GM23338 (cell line): ENCODE results near the gene RBM34. TPM values are rescaled to one million over a fixed set of nuclear protein-coding genes. Genes with fewer than 3 reads are reported as not detected.

Experiments used
- ATAC-seq: fragments of 200-7000 bp; cut with Tn5 transposase; 3 replicates; pipeline ENCODE4 v1.9.1; 2020
- DNase-seq: peaks from one replicate; pipeline ENCODE4 v3.0.0-alpha.2; 2015; ENCODE audit warnings: low spot score
- H2AFZ ChIP-seq: fragments of 200-600 bp; sonication (generic); 2 replicates; pipeline ENCODE4 v1.8.0; 2016; ENCODE audit warnings: antibody characterized with exemption, mild to moderate bottlenecking, moderate library complexity
- H3F3A ChIP-seq: fragments of 200-600 bp; sonication (generic); replicated peaks from 2 replicates; pipeline ENCODE4 v1.8.0; 2017; ENCODE audit warnings: antibody characterized with exemption, mixed run types, low read depth
- H3K27ac ChIP-seq: fragments of 200-600 bp; sonication (generic); 2 replicates; pipeline ENCODE4 v1.6.1; 2016; ENCODE audit warnings: low read depth
- H3K27me3 ChIP-seq: fragments of 200-600 bp; sonication (generic); 2 replicates; pipeline ENCODE4 v1.8.0; 2016; ENCODE audit warnings: mild to moderate bottlenecking, mixed run types, moderate library complexity; ENCODE audit not compliant: insufficient read depth
- H3K36me3 ChIP-seq: fragments of 200-600 bp; sonication (generic); 2 replicates; pipeline ENCODE4 v1.8.0; 2016; ENCODE audit warnings: mild to moderate bottlenecking; ENCODE audit not compliant: insufficient read depth
- H3K4me1 ChIP-seq: fragments of 200-600 bp; sonication (generic); 2 replicates; pipeline ENCODE4 v1.8.0; 2016; ENCODE audit warnings: mild to moderate bottlenecking, moderate library complexity; ENCODE audit not compliant: insufficient read depth
- H3K4me2 ChIP-seq: fragments of 200-600 bp; sonication (generic); 2 replicates; pipeline ENCODE4 v1.7.1; 2017; ENCODE audit warnings: mixed run types
- H3K4me3 ChIP-seq: fragments of 200-600 bp; sonication (generic); 2 replicates; pipeline ENCODE4 v1.6.1; 2016; ENCODE audit warnings: mixed run types
- H3K79me2 ChIP-seq: fragments of 200-600 bp; sonication (generic); replicated peaks from 2 replicates; pipeline ENCODE4 v1.8.0; 2017; ENCODE audit warnings: mild to moderate bottlenecking; ENCODE audit not compliant: insufficient read depth
- H3K9me2 ChIP-seq: fragments of 200-600 bp; sonication (generic); 2 replicates; pipeline ENCODE4 v1.8.0; 2017; ENCODE audit not compliant: insufficient read depth
- H4K20me1 ChIP-seq: fragments of 200-600 bp; sonication (generic); replicated peaks from 2 replicates; pipeline ENCODE4 v1.8.0; 2017; ENCODE audit warnings: mild to moderate bottlenecking; ENCODE audit not compliant: insufficient read depth
- H3K27ac Mint-ChIP-seq: 2 replicates; pipeline ENCODE4 v1.8.0; 2020; ENCODE audit warnings: inconsistent platforms, mild to moderate bottlenecking, moderate library complexity, mixed read lengths
- H3K27me3 Mint-ChIP-seq: 3 replicates; pipeline ENCODE4 v1.8.0; 2022; ENCODE audit warnings: low read depth, mild to moderate bottlenecking, moderate library complexity, mixed read lengths, inconsistent platforms; ENCODE audit not compliant: insufficient read depth, poor library complexity
- H3K36me3 Mint-ChIP-seq: 3 replicates; pipeline ENCODE4 v1.8.0; 2021; ENCODE audit warnings: low read depth, mild to moderate bottlenecking, inconsistent platforms, moderate library complexity, mixed read lengths
- H3K4me1 Mint-ChIP-seq: 3 replicates; pipeline ENCODE4 v1.8.0; 2020; ENCODE audit warnings: mild to moderate bottlenecking, inconsistent platforms, mixed read lengths
- H3K4me3 Mint-ChIP-seq: 3 replicates; pipeline ENCODE4 v1.8.0; 2021; ENCODE audit warnings: moderate library complexity, mild to moderate bottlenecking, inconsistent platforms, mixed read lengths
- H3K9me3 Mint-ChIP-seq: 3 replicates; pipeline ENCODE4 v1.8.0; 2020; ENCODE audit warnings: moderate library complexity, mild to moderate bottlenecking, inconsistent platforms, mixed read lengths
- CREB1 ChIP-seq: fragments of 250-450 bp; sonication (Bioruptor Pico); IDR thresholded peaks from 2 replicates; pipeline ENCODE4 v1.5.0; 2020; ENCODE audit warnings: low read depth, mild to moderate bottlenecking, moderate library complexity
- EZH2 ChIP-seq: fragments of 200-600 bp; sonication (generic); IDR thresholded peaks from one replicate; pipeline ENCODE4 v1.8.0; 2017; ENCODE audit warnings: antibody characterized with exemption, mild to moderate bottlenecking, low read depth; ENCODE audit not compliant: unreplicated experiment
- EZH2phosphoT487 ChIP-seq: fragments of 200-600 bp; sonication (generic); IDR thresholded peaks from one replicate; pipeline ENCODE4 v1.8.1; 2018; ENCODE audit warnings: antibody characterized with exemption; ENCODE audit not compliant: unreplicated experiment
- NANOG ChIP-seq: IDR thresholded peaks from 2 replicates; pipeline ENCODE4 v1.6.1; 2016; ENCODE audit warnings: antibody characterized with exemption, borderline replicate concordance
- ZNF114 ChIP-seq: fragments of 250-450 bp; sonication (Bioruptor Pico); IDR thresholded peaks from 2 replicates; pipeline ENCODE4 v1.5.0; 2020; ENCODE audit warnings: mild to moderate bottlenecking, moderate library complexity
- polyA plus RNA-seq: library from polyadenylated mRNA; unstranded; fragments of >200 nt; fragmentation: Nextera tagmentation; extraction: Ambion mirVana; gene quantifications from 2 replicates; pipeline ENCODE4 v1.2.1, GENCODE V29; 2016
- total RNA-seq: library from RNA; depleted of rRNA; stranded (reverse); fragments of >200 nt; shearing (Covaris generic); gene quantifications from 2 replicates; pipeline ENCODE4 v1.2.3, GENCODE V29; 2014
- TF ChIP-seq, protein P1 (sequence below): fragments of 250-450 bp; sonication (Bioruptor Pico); IDR thresholded peaks from 2 replicates; pipeline ENCODE4 v1.5.0; 2020; ENCODE audit warnings: mild to moderate bottlenecking, moderate library complexity

Gene RBM34
- total and polyA plus RNA-seq, 2 experiments from 2014 or later = 51.8 to 177 TPM

DNA sequence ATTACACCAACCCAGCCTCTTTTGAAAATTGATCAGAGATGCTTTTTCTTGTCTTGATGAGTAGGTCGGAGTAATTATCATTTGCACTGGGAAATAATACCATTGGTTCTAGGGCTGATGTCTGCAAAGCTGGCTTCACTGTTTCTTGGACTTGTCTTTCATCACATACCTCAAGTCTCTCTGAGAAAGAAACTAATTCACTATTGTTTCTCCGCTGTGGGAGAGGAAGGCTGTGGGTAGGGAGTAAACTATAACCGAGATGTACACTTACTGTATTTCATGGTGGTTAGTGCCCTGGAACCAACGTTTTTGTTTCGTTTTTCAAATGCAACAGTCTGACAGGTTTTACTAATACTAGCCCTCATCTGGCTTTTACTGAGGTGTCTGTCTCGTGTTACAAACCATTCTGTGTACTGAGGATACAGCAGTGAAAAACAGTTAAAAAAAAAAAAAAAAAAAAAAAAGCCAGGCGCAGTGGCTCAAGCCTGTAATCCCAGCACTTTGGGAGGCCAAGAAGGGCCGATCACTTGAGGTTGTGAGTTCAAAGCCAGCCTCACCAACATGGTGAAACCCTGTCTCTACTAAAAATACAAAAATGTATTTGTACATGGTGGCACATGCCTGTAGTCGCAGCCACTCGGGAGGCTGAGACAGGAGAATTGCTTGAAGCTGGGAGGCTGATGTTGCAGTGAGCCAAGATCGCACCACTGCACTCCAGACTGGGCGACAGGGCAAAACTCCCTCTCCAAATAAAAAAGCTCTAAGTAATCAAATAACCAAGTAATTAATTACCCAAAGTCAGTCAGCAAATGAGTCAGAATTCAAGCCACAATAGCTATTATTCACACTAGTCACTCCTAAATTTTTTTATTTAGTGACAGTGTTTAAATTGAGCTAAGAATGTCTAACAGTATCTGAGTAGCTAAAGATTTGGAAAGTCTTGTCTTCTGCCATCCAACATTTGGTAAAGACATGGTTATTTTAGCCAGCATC is 55.7 kb downstream of the RBM34 start:
- peaks cover 10% of the 10 kb centered on the region for H3K36me3 ChIP-seq
- Mint-ChIP-seq H3K36me3 (peaks cover 26% of the 10 kb centered on the region), H3K4me1 (peaks cover 15% of the 10 kb centered on the region; the same call in 2 of the 3 replicates), H3K27ac (no peak overlapping the region), H3K4me3 (no peak overlapping the region), H3K9me3 (no peaks in the 10 kb centered on the region), H3K27me3 (peaks cover 10% of the 10 kb centered on the region)
- peaks cover 31% of the 10 kb centered on the region for H3F3A ChIP-seq
- ATAC-seq (peak; percentile 5), DNase-seq (no peak)
- peak overlapping the region; percentile 52; the same call in 1 of the 2 replicates for H3K4me3 ChIP-seq
- no peak overlapping the region for H2AFZ ChIP-seq
- peaks cover 14% of the 10 kb centered on the region for H3K4me1 ChIP-seq
- H3K9me2 ChIP-seq = no peaks in the 10 kb centered on the region
- H3K4me2 ChIP-seq = peak overlapping the region; percentile 81; the same call in 1 of the 2 replicates
- no peaks in the 10 kb centered on the region for H3K27me3 ChIP-seq
- no peak for TF ChIP-seq NANOG
- TF ChIP-seq ZNF114 (CRISPR knock-in tag) = no peak
- no peak for TF ChIP-seq EZH2phosphoT487
- TF ChIP-seq, protein P1, sequence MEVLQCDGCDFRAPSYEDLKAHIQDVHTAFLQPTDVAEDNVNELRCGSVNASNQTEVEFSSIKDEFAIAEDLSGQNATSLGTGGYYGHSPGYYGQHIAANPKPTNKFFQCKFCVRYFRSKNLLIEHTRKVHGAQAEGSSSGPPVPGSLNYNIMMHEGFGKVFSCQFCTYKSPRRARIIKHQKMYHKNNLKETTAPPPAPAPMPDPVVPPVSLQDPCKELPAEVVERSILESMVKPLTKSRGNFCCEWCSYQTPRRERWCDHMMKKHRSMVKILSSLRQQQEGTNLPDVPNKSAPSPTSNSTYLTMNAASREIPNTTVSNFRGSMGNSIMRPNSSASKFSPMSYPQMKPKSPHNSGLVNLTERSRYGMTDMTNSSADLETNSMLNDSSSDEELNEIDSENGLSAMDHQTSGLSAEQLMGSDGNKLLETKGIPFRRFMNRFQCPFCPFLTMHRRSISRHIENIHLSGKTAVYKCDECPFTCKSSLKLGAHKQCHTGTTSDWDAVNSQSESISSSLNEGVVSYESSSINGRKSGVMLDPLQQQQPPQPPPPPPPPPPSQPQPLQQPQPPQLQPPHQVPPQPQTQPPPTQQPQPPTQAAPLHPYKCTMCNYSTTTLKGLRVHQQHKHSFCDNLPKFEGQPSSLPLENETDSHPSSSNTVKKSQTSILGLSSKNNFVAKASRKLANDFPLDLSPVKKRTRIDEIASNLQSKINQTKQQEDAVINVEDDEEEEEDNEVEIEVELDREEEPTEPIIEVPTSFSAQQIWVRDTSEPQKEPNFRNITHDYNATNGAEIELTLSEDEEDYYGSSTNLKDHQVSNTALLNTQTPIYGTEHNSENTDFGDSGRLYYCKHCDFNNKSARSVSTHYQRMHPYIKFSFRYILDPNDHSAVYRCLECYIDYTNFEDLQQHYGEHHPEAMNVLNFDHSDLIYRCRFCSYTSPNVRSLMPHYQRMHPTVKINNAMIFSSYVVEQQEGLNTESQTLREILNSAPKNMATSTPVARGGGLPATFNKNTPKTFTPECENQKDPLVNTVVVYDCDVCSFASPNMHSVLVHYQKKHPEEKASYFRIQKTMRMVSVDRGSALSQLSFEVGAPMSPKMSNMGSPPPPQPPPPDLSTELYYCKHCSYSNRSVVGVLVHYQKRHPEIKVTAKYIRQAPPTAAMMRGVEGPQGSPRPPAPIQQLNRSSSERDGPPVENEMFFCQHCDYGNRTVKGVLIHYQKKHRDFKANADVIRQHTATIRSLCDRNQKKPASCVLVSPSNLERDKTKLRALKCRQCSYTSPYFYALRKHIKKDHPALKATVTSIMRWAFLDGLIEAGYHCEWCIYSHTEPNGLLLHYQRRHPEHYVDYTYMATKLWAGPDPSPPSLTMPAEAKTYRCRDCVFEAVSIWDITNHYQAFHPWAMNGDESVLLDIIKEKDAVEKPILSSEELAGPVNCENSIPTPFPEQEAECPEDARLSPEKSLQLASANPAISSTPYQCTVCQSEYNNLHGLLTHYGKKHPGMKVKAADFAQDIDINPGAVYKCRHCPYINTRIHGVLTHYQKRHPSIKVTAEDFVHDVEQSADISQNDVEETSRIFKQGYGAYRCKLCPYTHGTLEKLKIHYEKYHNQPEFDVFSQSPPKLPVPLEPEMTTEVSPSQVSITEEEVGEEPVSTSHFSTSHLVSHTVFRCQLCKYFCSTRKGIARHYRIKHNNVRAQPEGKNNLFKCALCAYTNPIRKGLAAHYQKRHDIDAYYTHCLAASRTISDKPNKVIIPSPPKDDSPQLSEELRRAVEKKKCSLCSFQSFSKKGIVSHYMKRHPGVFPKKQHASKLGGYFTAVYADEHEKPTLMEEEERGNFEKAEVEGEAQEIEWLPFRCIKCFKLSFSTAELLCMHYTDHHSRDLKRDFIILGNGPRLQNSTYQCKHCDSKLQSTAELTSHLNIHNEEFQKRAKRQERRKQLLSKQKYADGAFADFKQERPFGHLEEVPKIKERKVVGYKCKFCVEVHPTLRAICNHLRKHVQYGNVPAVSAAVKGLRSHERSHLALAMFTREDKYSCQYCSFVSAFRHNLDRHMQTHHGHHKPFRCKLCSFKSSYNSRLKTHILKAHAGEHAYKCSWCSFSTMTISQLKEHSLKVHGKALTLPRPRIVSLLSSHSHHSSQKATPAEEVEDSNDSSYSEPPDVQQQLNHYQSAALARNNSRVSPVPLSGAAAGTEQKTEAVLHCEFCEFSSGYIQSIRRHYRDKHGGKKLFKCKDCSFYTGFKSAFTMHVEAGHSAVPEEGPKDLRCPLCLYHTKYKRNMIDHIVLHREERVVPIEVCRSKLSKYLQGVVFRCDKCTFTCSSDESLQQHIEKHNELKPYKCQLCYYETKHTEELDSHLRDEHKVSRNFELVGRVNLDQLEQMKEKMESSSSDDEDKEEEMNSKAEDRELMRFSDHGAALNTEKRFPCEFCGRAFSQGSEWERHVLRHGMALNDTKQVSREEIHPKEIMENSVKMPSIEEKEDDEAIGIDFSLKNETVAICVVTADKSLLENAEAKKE (CRISPR knock-in tag) = no peak
- TF ChIP-seq EZH2 = no peak
- no peak for TF ChIP-seq CREB1 (CRISPR knock-in tag)
- peak overlapping the region; percentile 6; the same call in 1 of the 2 replicates for H3K27ac ChIP-seq
- H3K79me2 ChIP-seq = no peaks in the 10 kb centered on the region; the same call in 1 of the 2 replicates
- no peaks in the 10 kb centered on the region; the same call in none of the 2 replicates for H4K20me1 ChIP-seq
